Keratinocyte (primary cell): ENCODE measurements around the gene CMPK2. TPM values are rescaled to one million over a fixed set of nuclear protein-coding genes. Genes with fewer than 3 reads are reported as not detected.
A peak's percentile ranks its signal among the peaks of the same experiment; 100 is the strongest.

Source experiments
- DNase-seq: peaks from one replicate; pipeline ENCODE4 v3.0.0-alpha.2; 2011; ENCODE audit warnings: low read depth, missing footprints, low spot score
- FAIRE-seq: peaks from 2 replicates; lab custom pipeline; 2011; peaks lifted over from hg19 to GRCh38; lab: Jason Lieb, UNC
- H2AFZ ChIP-seq: 2 replicates; pipeline ENCODE4 v1.6.0; 2012; ENCODE audit warnings: low read length, control low read depth, inconsistent platforms; ENCODE audit not compliant: control insufficient read depth
- H3K27ac ChIP-seq: 2 replicates; pipeline ENCODE4 v1.5.1; 2011; ENCODE audit warnings: low read length; ENCODE audit not compliant: control insufficient read depth, insufficient read depth
- H3K27me3 ChIP-seq: 3 replicates; pipeline ENCODE4 v1.6.0; 2011; ENCODE audit warnings: low read length; ENCODE audit not compliant: control insufficient read depth, insufficient read depth; ENCODE audit errors: extremely low read depth
- H3K36me3 ChIP-seq, 2 experiments: 2 replicates in 1 of 2; 3 replicates in 1 of 2; pipeline ENCODE4 v1.5.1; 2011; ENCODE audit warnings: low read length in 2 of 2, mild to moderate bottlenecking in 1 of 2; ENCODE audit not compliant: control insufficient read depth in 2 of 2, insufficient read depth in 2 of 2; ENCODE audit errors: extremely low read depth in 1 of 2
- H3K4me1 ChIP-seq: 3 replicates; pipeline ENCODE4 v1.5.1; 2011; ENCODE audit warnings: low read length; ENCODE audit not compliant: control insufficient read depth, insufficient read depth; ENCODE audit errors: extremely low read depth
- H3K4me2 ChIP-seq: 3 replicates; pipeline ENCODE4 v1.6.0; 2011; ENCODE audit warnings: low read depth, low read length; ENCODE audit not compliant: control insufficient read depth, insufficient read depth; ENCODE audit errors: extremely low read depth
- H3K4me3 ChIP-seq, 3 experiments: fragments of 200-600 bp in 1 of 3; sonication (generic) in 1 of 3; 2 replicates in 2 of 3; 3 replicates in 1 of 3; pipeline ENCODE4 v1.5.1; 2011 to 2016; ENCODE audit warnings: low read length in 3 of 3, mild to moderate bottlenecking in 3 of 3, control low read depth in 2 of 3, inconsistent platforms in 1 of 3, low read depth in 1 of 3, mixed read lengths in 1 of 3, mixed run types in 1 of 3, moderate library complexity in 1 of 3; ENCODE audit not compliant: control insufficient read depth in 2 of 3, insufficient read depth in 2 of 3; ENCODE audit errors: extremely low read depth in 1 of 3
- H3K79me2 ChIP-seq: 2 replicates; pipeline ENCODE4 v1.6.0; 2012; ENCODE audit warnings: low read length; ENCODE audit not compliant: control insufficient read depth, insufficient read depth
- H3K9ac ChIP-seq: 3 replicates; pipeline ENCODE4 v1.6.0; 2011; ENCODE audit warnings: low read length; ENCODE audit not compliant: control insufficient read depth, insufficient read depth; ENCODE audit errors: extremely low read depth
- H3K9me1 ChIP-seq: 3 replicates; pipeline ENCODE4 v1.6.0; 2011; ENCODE audit warnings: low read length; ENCODE audit not compliant: control insufficient read depth, insufficient read depth; ENCODE audit errors: extremely low read depth
- H3K9me3 ChIP-seq: 2 replicates; pipeline ENCODE4 v1.5.1; 2012; ENCODE audit warnings: low read depth, low read length; ENCODE audit not compliant: control insufficient read depth
- H4K20me1 ChIP-seq: 3 replicates; pipeline ENCODE4 v1.6.0; 2011; ENCODE audit warnings: low read length; ENCODE audit not compliant: control insufficient read depth, insufficient read depth; ENCODE audit errors: extremely low read depth
- EZH2 ChIP-seq: IDR thresholded peaks from one replicate; pipeline ENCODE4 v1.6.1; 2012; ENCODE audit warnings: inconsistent platforms, mild to moderate bottlenecking, low read length, moderate library complexity
- dilution Hi-C: fragments of 300-500 bp; cut with MboI; formaldehyde crosslinking; loops from one replicate; pipeline ENCODE4 v1.7.0; 2020; ENCODE audit warnings: low sequenced_read_pairs; ENCODE audit not compliant: extremely low pct_ligation_motif_present
- polyA plus RNA-seq, 5 experiments: library from polyadenylated mRNA; depleted of rRNA in 3 of 5; stranded (reverse) in 3 of 5; stranded (forward) in 1 of 5; unstranded in 1 of 5; fragments of >200 nt; gene quantifications; 1 replicate in 1 of 5; 2 replicates in 3 of 5; 3 replicates in 1 of 5; pipeline versions ENCODE4 v1.2.1 to v1.2.3, GENCODE V29; 2011 to 2012; ENCODE audit warnings: missing spikeins in 2 of 5, low read depth in 1 of 5, low replicate concordance in 1 of 5
- TF ChIP-seq, protein P1 (sequence below), 3 experiments: IDR thresholded peaks in 1 of 3; conservative IDR thresholded peaks in 1 of 3; optimal IDR thresholded peaks in 1 of 3; 2 replicates in 2 of 3; 3 replicates in 1 of 3; pipeline versions ENCODE3 to v1.5.1; 2011; ENCODE audit warnings: low read length in 3 of 3, mild to moderate bottlenecking in 3 of 3, moderate library complexity in 2 of 3, control low read depth in 1 of 3, inconsistent platforms in 1 of 3; ENCODE audit not compliant: insufficient read depth in 2 of 3; ENCODE audit errors: extremely low read depth in 1 of 3

CMPK2 gene
- polyA plus RNA-seq, 1 donor (not counting 4 experiments of a cell fraction or from before 2014, with no cell fraction given): 1.5 TPM

DNA sequence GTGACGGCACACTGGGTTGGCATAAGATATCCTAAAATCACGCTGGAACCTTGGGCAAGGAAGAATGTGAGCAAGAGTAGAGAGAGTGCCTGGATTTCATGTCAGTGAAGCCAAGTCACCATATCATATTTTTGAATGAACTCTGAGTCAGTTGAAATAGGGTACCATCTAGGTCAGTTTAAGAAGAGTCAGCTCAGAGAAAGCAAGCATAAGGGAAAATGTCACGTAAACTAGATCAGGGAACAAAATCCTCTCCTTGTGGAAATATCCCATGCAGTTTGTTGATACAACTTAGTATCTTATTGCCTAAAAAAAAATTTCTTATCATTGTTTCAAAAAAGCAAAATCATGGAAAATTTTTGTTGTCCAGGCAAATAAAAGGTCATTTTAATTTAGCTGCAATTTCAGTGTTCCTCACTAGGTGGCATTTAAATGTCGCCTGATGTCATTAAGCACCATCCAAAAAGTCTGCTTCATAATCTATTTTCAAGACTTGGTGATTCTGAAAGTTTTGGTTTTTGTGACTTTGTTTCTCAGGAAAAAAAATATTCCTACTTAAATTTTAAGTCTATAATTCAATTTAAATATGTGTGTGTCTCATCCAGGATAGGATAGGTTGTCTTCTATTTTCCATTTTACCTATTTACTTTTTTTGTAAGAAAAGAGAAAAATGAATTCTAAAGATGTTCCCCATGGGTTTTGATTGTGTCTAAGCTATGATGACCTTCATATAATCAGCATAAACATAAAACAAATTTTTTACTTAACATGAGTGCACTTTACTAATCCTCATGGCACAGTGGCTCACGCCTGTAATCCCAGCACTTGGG is 31.4 kb upstream of the CMPK2 start:
- no peak for DNase-seq
- Histone ChIP-seq H3K9me1 (no peaks in the 10 kb centered on the region), H3K36me3 (no peaks in the 10 kb centered on the region), H3K4me2 (no peak overlapping the region), H3K4me3 (no peak overlapping the region), H4K20me1 (no peaks in the 10 kb centered on the region), H2AFZ (no peak overlapping the region), H3K9me3 (no peaks in the 10 kb centered on the region), H3K79me2 (no peaks in the 10 kb centered on the region), H3K27ac (no peak overlapping the region), H3K4me1 (no peaks in the 10 kb centered on the region), H3K9ac (no peak overlapping the region), H3K27me3 (no peaks in the 10 kb centered on the region)
- FAIRE-seq: no peak
- dilution Hi-C loops: no loop called here
- TF ChIP-seq, protein P1, sequence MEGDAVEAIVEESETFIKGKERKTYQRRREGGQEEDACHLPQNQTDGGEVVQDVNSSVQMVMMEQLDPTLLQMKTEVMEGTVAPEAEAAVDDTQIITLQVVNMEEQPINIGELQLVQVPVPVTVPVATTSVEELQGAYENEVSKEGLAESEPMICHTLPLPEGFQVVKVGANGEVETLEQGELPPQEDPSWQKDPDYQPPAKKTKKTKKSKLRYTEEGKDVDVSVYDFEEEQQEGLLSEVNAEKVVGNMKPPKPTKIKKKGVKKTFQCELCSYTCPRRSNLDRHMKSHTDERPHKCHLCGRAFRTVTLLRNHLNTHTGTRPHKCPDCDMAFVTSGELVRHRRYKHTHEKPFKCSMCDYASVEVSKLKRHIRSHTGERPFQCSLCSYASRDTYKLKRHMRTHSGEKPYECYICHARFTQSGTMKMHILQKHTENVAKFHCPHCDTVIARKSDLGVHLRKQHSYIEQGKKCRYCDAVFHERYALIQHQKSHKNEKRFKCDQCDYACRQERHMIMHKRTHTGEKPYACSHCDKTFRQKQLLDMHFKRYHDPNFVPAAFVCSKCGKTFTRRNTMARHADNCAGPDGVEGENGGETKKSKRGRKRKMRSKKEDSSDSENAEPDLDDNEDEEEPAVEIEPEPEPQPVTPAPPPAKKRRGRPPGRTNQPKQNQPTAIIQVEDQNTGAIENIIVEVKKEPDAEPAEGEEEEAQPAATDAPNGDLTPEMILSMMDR (optimal IDR thresholded peaks at IDR 0.05 in 1 of 3, IDR thresholded peaks at IDR 0.05 in 1 of 3, conservative IDR thresholded peaks at IDR 0.05 in 1 of 3; ENCODE audit: extremely low read depth in 1 of 3, insufficient read depth in 2 of 3, low read length in 3 of 3): peak in 2 of 3 experiments; percentile 30 to 44
- no peak for TF ChIP-seq EZH2

DNA sequence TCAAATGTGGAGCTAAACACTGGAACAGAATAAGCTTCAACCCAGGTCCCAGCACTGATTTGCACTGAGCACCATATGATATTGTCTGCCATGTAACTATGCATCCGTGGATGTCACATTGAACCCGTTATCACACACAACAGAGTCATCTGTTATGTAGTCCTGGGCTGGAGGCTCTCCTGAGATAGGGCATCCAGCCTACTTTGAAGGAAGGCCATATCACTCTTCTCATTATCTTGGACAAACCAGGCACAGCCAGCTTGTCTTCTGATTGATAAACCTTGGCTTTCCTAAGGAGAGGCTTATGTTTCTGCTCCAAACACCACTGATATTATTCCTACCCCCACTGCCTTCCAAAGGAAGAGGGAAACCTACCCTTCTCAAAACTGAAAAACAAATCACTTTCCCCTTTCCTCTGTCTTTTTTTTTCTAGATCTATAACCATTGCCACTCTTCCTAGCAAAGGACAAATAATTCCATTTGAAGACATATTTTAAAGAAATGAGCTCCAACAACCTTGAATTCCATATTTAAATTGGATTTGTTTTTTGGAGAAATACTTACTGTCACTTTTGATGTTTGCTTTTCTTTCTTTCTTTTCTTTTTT is 28.3 kb upstream of the CMPK2 start:
- H3K9me1 ChIP-seq: no peaks in the 10 kb centered on the region
- no peak overlapping the region for H2AFZ ChIP-seq
- DNase-seq (no peak), FAIRE-seq (no peak)
- H3K9ac ChIP-seq: no peak overlapping the region
- no peaks in the 10 kb centered on the region for H3K9me3 ChIP-seq
- no peak overlapping the region for H3K27ac ChIP-seq
- TF ChIP-seq, protein P1 (optimal IDR thresholded peaks at IDR 0.05 in 1 of 3, IDR thresholded peaks at IDR 0.05 in 1 of 3, conservative IDR thresholded peaks at IDR 0.05 in 1 of 3; ENCODE audit: extremely low read depth in 1 of 3, insufficient read depth in 2 of 3, low read length in 3 of 3): no peak
- no peak for TF ChIP-seq EZH2
- no peak overlapping the region for H3K4me2 ChIP-seq
- H3K4me3 ChIP-seq: no peak overlapping the region
- no peaks in the 10 kb centered on the region for H3K4me1 ChIP-seq
- H3K79me2 ChIP-seq: no peaks in the 10 kb centered on the region
- dilution Hi-C loops: no loop called here
- no peaks in the 10 kb centered on the region for H3K36me3 ChIP-seq
- H3K27me3 ChIP-seq: no peaks in the 10 kb centered on the region
- no peaks in the 10 kb centered on the region for H4K20me1 ChIP-seq
